GM19468 (cell line): ENCODE results near the gene SLC22A23.
A peak's percentile ranks its signal among the peaks of the same experiment; 100 is the strongest.

ENCODE experiments used
- ATAC-seq: cut with Tn5 transposase; IDR thresholded peaks from one replicate; pipeline ENCODE4 v1.9.1; 2021; ENCODE audit warnings: mild to moderate bottlenecking, moderate library complexity, moderate number of reproducible peaks; ENCODE audit not compliant: unreplicated experiment; ENCODE audit errors: extremely low read depth

SLC22A23 gene

GRCh38 chr6:3345836-3346235 is 111.0 kb downstream of the SLC22A23 start:
- ATAC-seq, result no peak

- ATAC-seq, result no peak
These were observed 113.6 kb downstream of the SLC22A23 start for GRCh38 chr6:3343089-3343883.

- ATAC-seq, result no peak
These were observed 115.4 kb downstream of the SLC22A23 start for GRCh38 chr6:3341467-3341866.

- ATAC-seq, result no peak
These were observed 116.0 kb downstream of the SLC22A23 start for GRCh38 chr6:3340894-3341293.

GRCh38 chr6:3340358-3340802 is 116.5 kb downstream of the SLC22A23 start:
- ATAC-seq, result no peak

GRCh38 chr6:3339811-3340210 is 117.0 kb downstream of the SLC22A23 start:
- ATAC-seq, result no peak

GRCh38 chr6:3337521-3338350 is 119.1 kb downstream of the SLC22A23 start:
- no peak for ATAC-seq

- no peak for ATAC-seq
These were observed 119.9 kb downstream of the SLC22A23 start for GRCh38 chr6:3336859-3337515.

- no peak for ATAC-seq
These were observed 120.6 kb downstream of the SLC22A23 start for GRCh38 chr6:3336066-3336786.

GRCh38 chr6:3335169-3335568 is 121.7 kb downstream of the SLC22A23 start:
- ATAC-seq, result no peak

GRCh38 chr6:3334555-3334954 is 122.3 kb downstream of the SLC22A23 start:
- no peak for ATAC-seq

GRCh38 chr6:3333263-3333662 is 123.6 kb downstream of the SLC22A23 start:
- peak; percentile 10 for ATAC-seq

- no peak for ATAC-seq
These were observed 124.9 kb downstream of the SLC22A23 start for GRCh38 chr6:3331971-3332370.

- no peak for ATAC-seq
These were observed 125.4 kb downstream of the SLC22A23 start for GRCh38 chr6:3331494-3331893.

- no peak for ATAC-seq
These were observed 126.7 kb downstream of the SLC22A23 start for GRCh38 chr6:3330199-3330598.

GRCh38 chr6:3329393-3330051 is 127.3 kb downstream of the SLC22A23 start:
- ATAC-seq, result no peak

- no peak for ATAC-seq
These were observed 128.1 kb downstream of the SLC22A23 start for GRCh38 chr6:3328796-3329195.

- no peak for ATAC-seq
These were observed 128.7 kb downstream of the SLC22A23 start for GRCh38 chr6:3328145-3328544.

GRCh38 chr6:3327403-3327802 is 129.4 kb downstream of the SLC22A23 start:
- ATAC-seq, result no peak

GRCh38 chr6:3326981-3327380 is 129.9 kb downstream of the SLC22A23 start:
- no peak for ATAC-seq
